Lower leg skin (tissue), 3 donors: ENCODE measurements around the gene TMEM272.

Source experiments
- CTCF ChIP-seq, 3 donors: fragments of 450-650 bp; IDR thresholded peaks; one replicate each; pipeline ENCODE4 v1.5.1; 2016; ENCODE audit warnings: antibody characterized with exemption in 3 of 3, mild to moderate bottlenecking in 3 of 3, moderate library complexity in 2 of 3
- POLR2A ChIP-seq, 2 donors: fragments of 450-650 bp; IDR thresholded peaks; one replicate each; pipeline ENCODE4 v1.6.1; 2016 to 2017; ENCODE audit warnings: antibody characterized with exemption in 2 of 2, mild to moderate bottlenecking in 1 of 2, moderate library complexity in 1 of 2

GRCh38 chr13:51887468-51887867 is 42.5 kb upstream of the TMEM272 start:
- TF ChIP-seq CTCF (IDR thresholded peaks at IDR 0.05) = no peak
- TF ChIP-seq POLR2A (IDR thresholded peaks at IDR 0.05) = no peak
